HepG2 (cell line): ENCODE data around the gene NNAT. TPM values are rescaled to one million over a fixed set of nuclear protein-coding genes. Genes with fewer than 3 reads are reported as not detected.
A peak's percentile ranks its signal among the peaks of the same experiment; 100 is the strongest.

Experiments used
- AKNA ChIP-seq: sonication (generic); formaldehyde crosslinking; IDR thresholded peaks from 2 replicates; pipeline ENCODE4 v1.4.0; 2020; ENCODE audit warnings: missing genetic modification reagents, borderline replicate concordance
- ETV5 ChIP-seq: IDR thresholded peaks from 2 replicates; pipeline ENCODE4 v1.6.1; 2018; ENCODE audit warnings: missing biosample characterization, missing genetic modification reagents, inconsistent platforms, borderline replicate concordance
- PITX1 ChIP-seq: sonication (generic); formaldehyde crosslinking; IDR thresholded peaks from 2 replicates; pipeline ENCODE4 v1.5.1; 2020; ENCODE audit warnings: mild to moderate bottlenecking, missing genetic modification reagents
- PRDM10 ChIP-seq: sonication (generic); formaldehyde crosslinking; IDR thresholded peaks from 2 replicates; pipeline ENCODE4 v1.4.0; 2020; ENCODE audit warnings: low read depth, missing genetic modification reagents
- SALL1 ChIP-seq: sonication (generic); formaldehyde crosslinking; IDR thresholded peaks from 2 replicates; pipeline ENCODE4 v1.8.0; 2022; ENCODE audit warnings: mild to moderate bottlenecking, missing genetic modification reagents
- SIN3A ChIP-seq: IDR thresholded peaks from 2 replicates; pipeline ENCODE4 v1.6.1; 2011; ENCODE audit warnings: low read depth, mild to moderate bottlenecking, control low read depth, low read length, borderline replicate concordance
- YY1 ChIP-seq: IDR thresholded peaks from 2 replicates; pipeline ENCODE4 v1.6.1; 2011; ENCODE audit warnings: low read length, low read depth, moderate library complexity, mild to moderate bottlenecking; ENCODE audit not compliant: insufficient read depth, insufficient replicate concordance
- ZNF160 ChIP-seq: sonication (generic); formaldehyde crosslinking; IDR thresholded peaks from 2 replicates; pipeline ENCODE4 v1.8.0; 2022; ENCODE audit warnings: mild to moderate bottlenecking, inconsistent platforms, missing genetic modification reagents
- ZNF546 ChIP-seq: sonication (generic); formaldehyde crosslinking; conservative IDR thresholded peaks from 2 replicates; pipeline ENCODE4 v1.8.1; 2023; ENCODE audit warnings: mild to moderate bottlenecking, missing genetic modification reagents
- ZNF552 ChIP-seq: sonication (generic); formaldehyde crosslinking; IDR thresholded peaks from 2 replicates; pipeline ENCODE4 v1.9.0; 2022; ENCODE audit warnings: missing genetic modification reagents, mild to moderate bottlenecking, borderline replicate concordance
- ZNF567 ChIP-seq: sonication (generic); formaldehyde crosslinking; IDR thresholded peaks from 2 replicates; pipeline ENCODE4 v1.8.1; 2023; ENCODE audit warnings: mild to moderate bottlenecking, missing genetic modification reagents, borderline replicate concordance
- ZNF780A ChIP-seq: sonication (generic); formaldehyde crosslinking; IDR thresholded peaks from 2 replicates; pipeline ENCODE4 v1.8.0; 2022; ENCODE audit warnings: mild to moderate bottlenecking, missing genetic modification reagents, moderate library complexity
- ZNF790 ChIP-seq: sonication (generic); formaldehyde crosslinking; IDR thresholded peaks from 2 replicates; pipeline ENCODE4 v1.8.0; 2022; ENCODE audit warnings: missing genetic modification reagents, mild to moderate bottlenecking, borderline replicate concordance
- ZNF891 ChIP-seq: sonication (generic); formaldehyde crosslinking; IDR thresholded peaks from 2 replicates; pipeline ENCODE4 v1.5.0; 2020; ENCODE audit warnings: mild to moderate bottlenecking, missing genetic modification reagents
- polyA plus RNA-seq, 8 experiments: library from polyadenylated mRNA; depleted of rRNA in 3 of 8; stranded (reverse) in 7 of 8; unstranded in 1 of 8; fragments of >200 nt; fragmentation: Illumina TruSeq in 4 of 8; extraction: Trizol in 4 of 8; gene quantifications; 2 replicates each; pipeline versions ENCODE4 v1.2.1 to v1.2.3, GENCODE V29; 2011 to 2016; ENCODE audit warnings: low read depth in 4 of 8, missing spikeins in 1 of 8, mixed read lengths in 1 of 8; ENCODE audit not compliant: insufficient read depth in 1 of 8
- total RNA-seq, 5 experiments: library from RNA; depleted of rRNA; stranded (reverse); fragments of >200 nt; fragmentation: Illumina TruSeq; extraction: Trizol; gene quantifications; 2 replicates each; pipeline ENCODE4 v1.2.3, GENCODE V29; 2016; ENCODE audit warnings: low read depth in 1 of 5
- TF ChIP-seq, protein P1 (sequence below): IDR thresholded peaks from 2 replicates; pipeline ENCODE4 v1.6.1; 2016; ENCODE audit warnings: low read depth
- TF ChIP-seq, protein P2 (sequence below): sonication (generic); formaldehyde crosslinking; IDR thresholded peaks from 2 replicates; pipeline ENCODE4 v1.4.0; 2020; ENCODE audit warnings: missing genetic modification reagents

The NNAT gene
- total and polyA plus RNA-seq, 2 of the 13 experiments (the other 11 are each of a cell fraction or from before 2014, with no cell fraction given), result not detected

DNA sequence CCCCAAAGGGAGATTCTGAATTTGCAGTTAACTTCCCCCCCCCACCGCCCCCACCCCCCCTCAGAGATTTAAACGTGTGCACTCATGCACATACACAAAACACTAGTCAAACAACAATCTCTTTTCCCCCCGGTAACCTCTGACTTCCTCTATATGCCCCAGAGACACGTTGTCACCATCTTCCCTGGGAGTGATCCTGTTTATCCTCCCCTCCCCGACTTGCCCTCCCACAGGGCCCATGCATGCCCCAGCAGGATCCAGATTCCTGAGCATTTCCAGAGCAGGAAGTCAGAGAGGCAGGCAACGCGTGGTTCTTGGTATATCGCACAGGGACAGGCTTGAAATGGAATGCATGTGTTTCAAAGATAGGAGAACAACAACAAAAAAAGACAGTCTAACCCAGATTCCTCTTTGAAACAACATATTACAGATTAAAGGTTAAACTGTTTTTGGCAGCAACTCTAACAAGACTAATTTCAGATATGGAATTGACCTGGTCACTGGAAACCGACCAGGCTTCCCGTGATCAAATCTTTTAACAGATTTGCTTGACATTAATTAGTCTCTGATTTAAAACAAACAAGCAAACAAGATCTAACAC is 5.3 kb downstream of the NNAT start (continued):
- TF ChIP-seq YY1 (peak; percentile 25), PRDM10 (CRISPR knock-in tag) (no peak), ZNF891 (CRISPR knock-in tag) (no peak), ZNF790 (CRISPR knock-in tag) (no peak), SIN3A (no peak), ZNF552 (CRISPR knock-in tag) (no peak), ZNF546 (no peak), SALL1 (CRISPR knock-in tag) (peak; percentile 32; the same call in 1 of the 2 replicates), PITX1 (peak; percentile 52; the same call in 1 of the 2 replicates), ZNF567 (CRISPR knock-in tag) (no peak), AKNA (CRISPR knock-in tag) (no peak), ZNF160 (no peak), ZNF780A (CRISPR knock-in tag) (no peak), ETV5 (peak; percentile 69; the same call in 1 of the 2 replicates)
- TF ChIP-seq, protein P1, sequence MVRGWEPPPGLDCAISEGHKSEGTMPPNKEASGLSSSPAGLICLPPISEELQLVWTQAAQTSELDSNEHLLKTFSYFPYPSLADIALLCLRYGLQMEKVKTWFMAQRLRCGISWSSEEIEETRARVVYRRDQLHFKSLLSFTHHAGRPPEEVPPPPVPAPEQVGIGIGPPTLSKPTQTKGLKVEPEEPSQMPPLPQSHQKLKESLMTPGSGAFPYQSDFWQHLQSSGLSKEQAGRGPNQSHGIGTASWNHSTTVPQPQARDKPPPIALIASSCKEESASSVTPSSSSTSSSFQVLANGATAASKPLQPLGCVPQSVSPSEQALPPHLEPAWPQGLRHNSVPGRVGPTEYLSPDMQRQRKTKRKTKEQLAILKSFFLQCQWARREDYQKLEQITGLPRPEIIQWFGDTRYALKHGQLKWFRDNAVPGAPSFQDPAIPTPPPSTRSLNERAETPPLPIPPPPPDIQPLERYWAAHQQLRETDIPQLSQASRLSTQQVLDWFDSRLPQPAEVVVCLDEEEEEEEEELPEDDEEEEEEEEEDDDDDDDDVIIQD (CRISPR knock-in tag), result peak; percentile 57; the same call in 1 of the 2 replicates
- TF ChIP-seq, protein P2, sequence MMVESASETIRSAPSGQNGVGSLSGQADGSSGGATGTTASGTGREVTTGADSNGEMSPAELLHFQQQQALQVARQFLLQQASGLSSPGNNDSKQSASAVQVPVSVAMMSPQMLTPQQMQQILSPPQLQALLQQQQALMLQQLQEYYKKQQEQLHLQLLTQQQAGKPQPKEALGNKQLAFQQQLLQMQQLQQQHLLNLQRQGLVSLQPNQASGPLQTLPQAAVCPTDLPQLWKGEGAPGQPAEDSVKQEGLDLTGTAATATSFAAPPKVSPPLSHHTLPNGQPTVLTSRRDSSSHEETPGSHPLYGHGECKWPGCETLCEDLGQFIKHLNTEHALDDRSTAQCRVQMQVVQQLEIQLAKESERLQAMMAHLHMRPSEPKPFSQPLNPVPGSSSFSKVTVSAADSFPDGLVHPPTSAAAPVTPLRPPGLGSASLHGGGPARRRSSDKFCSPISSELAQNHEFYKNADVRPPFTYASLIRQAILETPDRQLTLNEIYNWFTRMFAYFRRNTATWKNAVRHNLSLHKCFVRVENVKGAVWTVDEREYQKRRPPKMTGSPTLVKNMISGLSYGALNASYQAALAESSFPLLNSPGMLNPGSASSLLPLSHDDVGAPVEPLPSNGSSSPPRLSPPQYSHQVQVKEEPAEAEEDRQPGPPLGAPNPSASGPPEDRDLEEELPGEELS (CRISPR knock-in tag), result peak; percentile 66
